HG03565 (cell line): ENCODE results near the gene POM121C.
"Not testable (repeated sequence)": the region's sequence is repeated elsewhere in the genome, so short reads cannot be mapped to it uniquely, and the experiment has no call there.

Experiments used
- ATAC-seq: cut with Tn5 transposase; IDR thresholded peaks from one replicate; pipeline ENCODE4 v1.9.1; 2021; ENCODE audit warnings: mild to moderate bottlenecking, moderate library complexity; ENCODE audit not compliant: unreplicated experiment

The POM121C gene

DNA sequence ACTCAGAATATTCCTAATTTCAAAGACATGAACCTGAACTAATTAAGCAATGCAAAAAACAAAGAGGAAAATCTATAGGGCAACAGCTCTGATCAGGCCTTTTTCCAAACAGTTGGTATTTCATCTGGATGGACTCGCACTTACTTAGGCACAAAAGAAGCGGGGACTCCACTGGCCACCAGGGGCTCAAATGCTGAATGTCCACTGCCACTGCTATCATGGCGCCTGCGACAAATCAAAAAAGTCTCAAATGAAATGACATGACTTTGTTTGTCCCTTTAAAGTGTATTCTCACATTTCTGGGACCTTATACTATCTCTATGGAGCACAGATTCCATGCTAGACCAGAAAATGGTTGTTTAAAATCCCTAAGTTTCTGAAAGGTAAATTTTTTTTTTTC, 47.1 kb downstream of the POM121C start:
- not testable (repeated sequence) for ATAC-seq

- not testable (repeated sequence) for ATAC-seq
Measured at GRCh38 chr7:75423481-75423880, 62.6 kb downstream of the POM121C start.

DNA sequence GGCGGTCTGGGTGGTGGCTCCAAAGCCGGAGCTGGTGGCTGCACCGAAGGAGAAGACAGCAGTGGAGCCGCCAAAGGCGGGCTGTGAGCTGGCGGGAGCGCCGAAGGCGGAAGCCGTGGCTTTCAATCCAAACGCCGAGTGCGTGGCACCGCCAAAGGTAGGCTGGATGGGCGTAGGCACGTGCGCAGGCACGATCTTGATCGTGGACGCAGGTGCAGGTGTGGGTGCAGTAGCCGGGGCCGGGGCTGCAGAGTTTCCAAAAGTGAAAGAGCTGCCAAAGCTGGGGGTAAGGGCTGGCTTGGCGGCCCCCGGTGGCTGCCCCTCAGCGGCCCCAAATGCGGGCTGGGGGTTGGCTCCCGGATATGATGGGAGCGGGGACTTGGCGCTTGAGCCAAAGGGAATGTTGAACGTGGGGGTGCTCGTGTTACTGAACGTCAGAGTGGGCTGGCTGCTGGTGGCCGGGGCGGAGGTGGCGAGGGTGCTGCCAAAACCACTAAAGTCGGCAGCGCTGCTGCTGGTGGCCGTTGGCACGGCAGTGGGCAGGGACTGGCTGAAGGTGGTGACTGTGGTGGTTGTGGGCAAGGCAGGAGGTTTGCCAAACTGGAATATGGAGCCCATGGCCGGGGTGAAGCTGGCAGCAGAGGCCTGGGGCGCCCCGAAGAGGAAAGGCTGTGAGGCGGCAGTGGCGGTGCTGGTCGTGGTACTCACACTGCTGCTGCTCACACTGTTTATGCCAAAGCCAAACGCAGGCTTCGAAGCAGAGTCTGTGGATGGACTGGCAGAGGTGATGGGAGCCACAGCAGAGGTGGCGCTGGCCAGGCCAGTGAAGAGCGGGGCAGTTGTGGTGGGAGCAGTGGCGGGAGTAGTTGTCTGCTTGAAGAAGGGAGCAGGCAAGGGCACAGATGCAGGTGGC, 64.0 kb downstream of the POM121C start:
- not testable (repeated sequence) for ATAC-seq

GRCh38 chr7:75420152-75420551, 65.9 kb downstream of the POM121C start:
- ATAC-seq, result not testable (repeated sequence)

GRCh38 chr7:75419693-75420092, 66.4 kb downstream of the POM121C start:
- ATAC-seq, result not testable (repeated sequence)

DNA sequence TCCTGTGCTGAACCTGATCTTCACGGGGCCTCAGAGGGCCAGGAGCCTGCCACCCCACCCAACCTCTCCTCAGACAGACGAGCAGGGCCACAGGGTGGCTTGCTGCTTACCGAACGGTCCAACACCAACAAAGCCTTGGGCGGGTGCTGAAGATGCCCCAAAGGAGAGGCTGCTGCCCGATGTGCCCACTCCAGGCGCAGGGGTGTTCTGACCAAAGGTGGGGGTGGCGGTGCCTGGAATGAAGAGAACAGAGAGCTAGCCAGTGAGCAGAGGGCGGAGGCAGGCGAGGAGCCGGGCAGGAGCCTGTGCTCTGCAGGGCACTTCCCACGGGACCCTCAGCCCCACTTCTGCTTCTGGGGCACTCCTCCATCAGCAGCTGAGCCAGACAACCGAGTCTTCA, 66.9 kb downstream of the POM121C start:
- not testable (repeated sequence) for ATAC-seq

- ATAC-seq, result not testable (repeated sequence)
Measured at GRCh38 chr7:75418292-75418858, 67.7 kb downstream of the POM121C start.

DNA sequence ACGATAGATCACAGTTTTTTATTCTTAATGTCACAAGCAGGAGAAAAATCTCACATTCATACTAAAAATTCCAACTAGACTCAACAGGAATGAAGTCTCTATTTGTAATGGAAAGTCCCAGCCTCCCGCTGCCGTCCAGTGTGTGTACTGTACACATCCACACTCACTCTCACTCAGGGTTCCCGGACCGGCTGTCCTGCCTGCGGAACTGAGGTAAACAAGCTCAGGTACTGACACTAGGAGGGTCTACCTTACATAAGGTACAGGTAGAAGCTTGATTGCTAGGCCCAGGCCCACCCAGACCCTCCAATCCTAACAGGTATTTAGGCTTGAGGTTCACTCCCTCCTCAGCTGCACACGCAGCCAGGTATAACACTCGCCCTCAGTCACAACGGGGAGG, 69.3 kb downstream of the POM121C start:
- not testable (repeated sequence) for ATAC-seq

- ATAC-seq, result not testable (repeated sequence)
Measured at GRCh38 chr7:75415829-75416373, 70.2 kb downstream of the POM121C start.

- ATAC-seq, result not testable (repeated sequence)
Measured at GRCh38 chr7:75415428-75415817, 70.7 kb downstream of the POM121C start.

- not testable (repeated sequence) for ATAC-seq
Measured at GRCh38 chr7:75414708-75415427, 71.2 kb downstream of the POM121C start.

DNA sequence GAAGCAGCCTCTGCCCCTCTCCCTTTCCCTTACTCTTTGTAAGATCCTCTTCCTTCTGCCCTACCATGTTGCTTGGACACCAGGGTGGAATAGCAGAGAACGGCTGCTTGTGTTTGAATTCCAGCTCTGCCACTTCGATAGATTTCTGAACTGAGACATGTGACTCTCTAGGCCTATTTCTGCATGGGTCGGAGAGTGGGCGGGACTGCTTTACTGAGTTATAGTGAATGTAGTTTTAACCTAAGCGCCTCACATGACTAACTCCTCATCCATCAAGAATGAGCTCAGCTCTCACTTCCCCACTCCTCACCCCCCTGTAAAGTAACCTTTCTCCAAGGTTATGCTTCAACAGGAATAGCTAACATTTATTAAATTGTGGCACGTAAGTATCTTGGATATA, 71.9 kb downstream of the POM121C start:
- ATAC-seq, result not testable (repeated sequence)

GRCh38 chr7:75410823-75411173, 75.3 kb downstream of the POM121C start:
- not testable (repeated sequence) for ATAC-seq

- ATAC-seq, result peak; percentile 88
Measured at GRCh38 chr7:75409880-75410822, 75.9 kb downstream of the POM121C start.

GRCh38 chr7:75404663-75405062, 81.4 kb downstream of the POM121C start:
- not testable (repeated sequence) for ATAC-seq

DNA sequence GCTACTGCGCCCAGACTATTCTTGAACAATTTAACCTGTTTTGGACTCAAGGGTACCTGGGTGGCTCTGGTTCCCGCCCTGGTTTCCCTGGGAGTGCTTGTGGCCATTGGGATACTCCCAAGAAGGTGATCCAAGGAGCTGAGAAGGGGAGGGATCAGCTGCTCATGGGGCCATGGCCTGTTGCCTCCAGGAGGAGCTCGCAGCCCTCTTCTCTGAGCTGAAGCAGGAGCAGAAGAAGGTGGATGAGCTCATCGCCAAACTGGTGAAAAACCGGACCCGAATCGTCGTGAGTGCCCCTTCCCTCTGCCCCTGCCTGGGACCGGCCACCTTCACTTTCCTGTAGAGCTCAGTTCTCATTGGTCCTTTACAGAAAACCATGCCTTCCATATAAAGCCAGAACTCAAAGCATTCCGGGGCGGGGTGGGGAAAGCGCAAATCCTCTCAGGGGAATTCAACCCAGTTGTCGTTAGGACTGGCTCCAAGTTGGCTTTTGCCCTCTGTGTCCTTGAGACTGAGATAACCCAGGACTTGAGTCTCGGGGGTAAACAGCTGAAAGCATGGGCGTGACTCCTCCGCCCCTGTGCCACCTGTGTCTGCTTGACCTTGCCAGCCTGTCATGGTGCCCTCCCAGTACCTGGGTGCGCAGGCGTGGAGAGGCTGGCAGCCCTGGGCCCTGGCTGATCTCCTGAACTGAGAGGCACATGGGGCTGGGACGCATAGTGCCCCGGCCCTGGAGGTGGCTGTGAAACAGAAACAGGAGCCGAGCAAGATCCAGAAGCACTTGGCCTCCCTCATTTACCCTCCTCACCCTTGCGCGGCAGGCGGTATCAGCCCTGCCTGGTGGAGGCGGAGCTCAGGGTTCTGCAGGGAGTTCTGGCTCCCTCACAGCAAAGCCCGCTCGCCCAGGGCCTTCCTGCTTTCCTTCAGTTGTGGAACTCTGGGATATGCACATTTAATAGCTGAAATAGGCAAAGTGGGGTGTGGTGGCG, 82.3 kb downstream of the POM121C start:
- not testable (repeated sequence) for ATAC-seq

- ATAC-seq, result not testable (repeated sequence)
Measured at GRCh38 chr7:75400575-75400974, 85.5 kb downstream of the POM121C start.

GRCh38 chr7:75398771-75399700, 87.1 kb downstream of the POM121C start:
- not testable (repeated sequence) for ATAC-seq
